BE2C (cell line): Measurements from ENCODE around the gene INPP4A.

Source experiments
- DNase-seq: peaks from one replicate; pipeline ENCODE4 v3.0.0-alpha.2; 2020
- H3K27me3 ChIP-seq: fragments of 250-450 bp; sonication (Bioruptor Pico); 2 replicates; pipeline ENCODE4 v1.5.1; 2020; ENCODE audit warnings: mild to moderate bottlenecking
- H3K36me3 ChIP-seq: fragments of 250-450 bp; sonication (Bioruptor Pico); 2 replicates; pipeline ENCODE4 v1.5.1; 2020; ENCODE audit warnings: mild to moderate bottlenecking
- H3K4me1 ChIP-seq: fragments of 250-450 bp; sonication (Bioruptor Pico); 2 replicates; pipeline ENCODE4 v1.5.1; 2020
- H3K4me3 ChIP-seq: 2 replicates; pipeline ENCODE4 v1.5.1; 2011; ENCODE audit warnings: low read depth, low read length
- H3K9me3 ChIP-seq: fragments of 250-450 bp; sonication (Bioruptor Pico); 2 replicates; pipeline ENCODE4 v1.5.1; 2020
- CTCF ChIP-seq: IDR thresholded peaks from 2 replicates; pipeline ENCODE4 v1.5.1; 2012; ENCODE audit warnings: mild to moderate bottlenecking, low read depth, low read length

Gene INPP4A

DNA sequence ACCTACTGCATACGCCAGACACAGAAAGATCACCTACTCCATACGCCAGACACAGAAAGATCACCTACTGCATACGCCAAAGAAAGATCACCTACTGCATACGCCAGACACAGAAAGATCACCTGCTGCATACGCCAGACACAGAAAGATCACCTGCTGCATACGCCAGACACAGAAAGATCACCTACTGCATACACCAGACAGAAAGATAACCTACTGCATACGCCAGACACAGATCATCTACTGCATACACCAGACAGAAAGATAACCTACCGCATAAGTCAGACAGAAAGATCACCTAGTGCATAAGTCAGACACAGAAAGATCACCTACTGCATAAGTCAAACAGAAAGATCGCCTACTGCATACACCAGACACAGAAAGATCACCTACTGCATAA lies 137.9 kb downstream of the INPP4A start:
- no peak for DNase-seq
- H3K4me3 ChIP-seq: no peak overlapping the region
- TF ChIP-seq CTCF: no peak
- no peaks in the 10 kb centered on the region for H3K9me3 ChIP-seq
- no peaks in the 10 kb centered on the region for H3K36me3 ChIP-seq
- no peaks in the 10 kb centered on the region for H3K4me1 ChIP-seq
- no peaks in the 10 kb centered on the region for H3K27me3 ChIP-seq

DNA sequence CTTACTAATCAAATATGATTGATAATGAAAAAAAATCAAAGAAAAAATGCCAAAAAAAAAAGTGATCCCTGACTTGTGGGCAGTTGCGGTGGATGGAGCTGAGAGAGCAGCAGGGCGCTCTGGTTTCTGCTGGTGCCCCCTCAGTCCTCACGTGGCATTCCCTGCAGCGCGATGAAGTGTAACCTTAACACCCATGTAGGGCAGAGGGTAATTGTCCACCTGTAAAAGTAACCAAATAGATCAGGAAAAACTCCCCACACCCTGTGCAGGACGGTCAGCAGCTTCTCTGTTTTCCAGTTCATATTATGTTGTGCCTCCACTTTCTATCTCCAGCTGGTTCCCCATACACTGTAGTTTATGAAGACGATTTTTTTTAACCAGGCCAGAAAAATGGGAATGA lies 138.6 kb downstream of the INPP4A start:
- Histone ChIP-seq H3K36me3 (no peaks in the 10 kb centered on the region), H3K9me3 (no peaks in the 10 kb centered on the region), H3K4me3 (no peak overlapping the region), H3K4me1 (no peaks in the 10 kb centered on the region), H3K27me3 (no peaks in the 10 kb centered on the region)
- no peak for DNase-seq
- no peak for TF ChIP-seq CTCF

DNA sequence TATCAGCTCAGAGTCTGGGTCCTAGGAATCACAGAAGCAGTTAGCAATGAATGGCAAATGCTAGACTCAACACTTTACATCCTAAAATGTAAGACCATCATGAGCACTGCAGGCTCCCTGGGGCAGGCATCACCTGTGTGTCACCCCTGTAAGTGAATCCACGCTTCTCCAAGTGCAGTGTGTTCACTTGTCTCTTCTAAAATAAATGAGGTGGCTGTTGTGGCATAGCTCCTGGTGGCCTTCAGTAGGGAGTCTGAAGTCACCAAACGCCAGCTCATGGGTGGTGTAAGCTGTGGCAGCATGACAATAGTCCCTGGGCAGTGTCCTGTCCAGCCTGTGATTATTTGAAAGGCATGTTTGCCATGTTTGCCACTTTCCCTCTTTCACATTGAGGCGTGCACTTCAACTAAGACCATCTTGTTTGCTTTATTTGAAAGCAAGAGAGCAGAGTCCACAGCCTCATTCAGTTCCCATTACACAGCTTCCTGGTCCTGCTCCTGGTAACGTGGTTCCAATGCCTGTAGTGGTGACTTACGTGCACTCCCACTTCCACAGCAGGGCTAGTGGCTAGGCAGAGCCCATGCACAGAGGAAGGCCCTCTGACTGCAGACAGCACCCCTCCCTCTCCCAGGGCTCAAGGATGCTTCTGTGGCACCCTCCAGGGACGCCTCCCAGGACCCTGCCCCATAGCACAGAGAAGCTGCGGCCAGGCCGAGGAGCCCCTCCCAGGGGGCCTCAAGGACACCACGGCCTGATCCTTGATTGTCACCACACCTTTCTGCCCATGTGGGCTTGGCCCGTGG lies 139.4 kb downstream of the INPP4A start:
- H3K4me1 ChIP-seq: no peaks in the 10 kb centered on the region
- no peaks in the 10 kb centered on the region for H3K36me3 ChIP-seq
- TF ChIP-seq CTCF: no peak
- no peak for DNase-seq
- H3K9me3 ChIP-seq: no peaks in the 10 kb centered on the region
- no peak overlapping the region for H3K4me3 ChIP-seq
- H3K27me3 ChIP-seq: no peaks in the 10 kb centered on the region

DNA sequence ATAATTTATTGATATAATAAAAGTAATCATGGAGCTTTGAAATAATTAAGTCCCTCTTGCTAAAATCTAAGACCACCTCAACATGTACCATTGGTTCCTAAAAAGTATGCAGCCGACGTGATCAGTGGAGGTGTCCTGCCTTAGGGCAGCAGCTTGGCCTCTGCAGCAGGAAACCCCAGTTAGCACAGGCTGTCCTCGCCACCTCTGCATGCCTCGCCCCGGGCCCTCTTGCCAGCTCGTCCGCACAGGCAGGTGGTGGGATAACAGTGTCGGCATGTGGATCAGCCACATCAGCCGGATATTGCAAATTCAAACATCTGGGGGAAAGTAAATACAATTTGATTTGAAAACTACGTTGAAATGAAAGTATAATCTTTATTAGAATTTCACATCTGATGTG lies 140.7 kb downstream of the INPP4A start:
- no peaks in the 10 kb centered on the region for H3K9me3 ChIP-seq
- H3K4me3 ChIP-seq: no peak overlapping the region
- no peak for DNase-seq
- H3K36me3 ChIP-seq: no peaks in the 10 kb centered on the region
- no peaks in the 10 kb centered on the region for H3K4me1 ChIP-seq
- H3K27me3 ChIP-seq: no peaks in the 10 kb centered on the region
- TF ChIP-seq CTCF: no peak

DNA sequence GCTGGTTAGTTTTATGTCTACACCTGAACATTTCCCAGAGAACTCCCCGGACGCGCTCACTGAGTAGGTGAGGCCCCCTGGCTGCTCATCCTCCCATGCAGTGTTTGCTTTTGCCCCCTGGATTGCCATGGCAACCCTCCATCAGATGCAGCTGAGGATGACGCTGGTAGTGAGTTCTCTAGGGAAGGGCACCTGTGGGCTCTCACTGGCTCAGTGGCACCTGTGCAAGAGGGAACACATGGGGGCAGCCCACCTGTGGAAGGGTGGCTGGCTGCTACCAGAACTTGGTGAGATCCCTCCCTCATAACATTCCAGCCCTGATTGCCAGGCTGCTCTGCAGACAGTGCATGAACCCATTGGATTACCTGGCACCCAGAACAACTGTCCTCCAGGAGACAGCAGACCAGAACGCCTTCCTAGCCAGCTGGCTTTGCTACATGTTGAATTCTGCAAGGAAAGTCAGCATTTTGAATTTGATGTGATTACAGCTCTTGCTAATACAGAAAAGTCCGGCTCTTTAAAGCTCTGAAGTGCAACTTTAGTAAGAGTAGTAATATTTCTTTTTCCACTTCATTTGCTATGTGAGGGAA lies 142.0 kb downstream of the INPP4A start:
- no peak overlapping the region for H3K4me3 ChIP-seq
- no peaks in the 10 kb centered on the region for H3K9me3 ChIP-seq
- no peaks in the 10 kb centered on the region for H3K27me3 ChIP-seq
- no peaks in the 10 kb centered on the region for H3K36me3 ChIP-seq
- no peak for TF ChIP-seq CTCF
- DNase-seq: no peak
- no peaks in the 10 kb centered on the region for H3K4me1 ChIP-seq

GRCh38 chr2:98588880-98589431 lies 144.3 kb downstream of the INPP4A start:
- no peaks in the 10 kb centered on the region for H3K4me1 ChIP-seq
- no peaks in the 10 kb centered on the region for H3K27me3 ChIP-seq
- no peaks in the 10 kb centered on the region for H3K36me3 ChIP-seq
- no peaks in the 10 kb centered on the region for H3K9me3 ChIP-seq
- no peak for TF ChIP-seq CTCF
- no peak for DNase-seq
- no peak overlapping the region for H3K4me3 ChIP-seq
